ENCODE results near the gene SERINC2. TPM values are rescaled to one million over a fixed set of nuclear protein-coding genes. Genes with fewer than 3 reads are reported as not detected.
A peak's percentile ranks its signal among the peaks of the same experiment; 100 is the strongest.

The SERINC2 gene
- total RNA-seq, 2 experiments from 2014 or later, result 0.16 TPM; not detected in 1

DNA sequence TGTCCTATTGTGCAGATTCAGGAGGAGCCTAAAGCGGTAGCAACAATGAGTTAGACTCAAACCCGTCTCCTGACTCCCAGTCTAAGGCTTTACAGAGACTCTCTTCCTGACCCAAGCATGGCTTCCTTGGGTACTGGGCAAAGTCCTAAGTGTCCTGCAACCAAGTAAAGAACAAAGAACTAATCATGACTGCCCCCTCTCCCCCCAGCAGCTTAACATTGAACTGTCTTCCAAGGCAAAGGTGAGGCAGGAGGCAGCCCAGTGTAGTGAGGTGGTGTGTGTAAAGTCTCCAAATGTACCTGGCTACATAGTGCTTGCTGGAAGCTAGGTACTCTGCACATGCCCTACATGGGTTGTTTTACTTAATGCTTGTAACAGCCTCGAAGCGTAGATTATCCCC is 42.4 kb upstream of the SERINC2 start:
- Mint-ChIP-seq H3K27ac (no peak overlapping the region), H3K4me3 (no peak overlapping the region), H3K27me3 (no peaks in the 10 kb centered on the region), H3K36me3 (ENCODE audit: low read depth) (peaks cover 4% of the 10 kb centered on the region), H3K4me1 (ENCODE audit: low read depth) (peaks cover 9% of the 10 kb centered on the region), H3K9me3 (no peaks in the 10 kb centered on the region)
- intact Hi-C loops (cut with micrococcal nuclease), result no loop called here
- ChIA-PET POLR2A (interaction anchor here (1.1 kb wide), 1 partner anchor 74 kb away, joined by 4 read pairs; the partner anchor contains the start of genes SNRNP40 and ZCCHC17), CTCF (interaction anchor here (1.0 to 4.7 kb wide), 2 partner anchors 25 to 178 kb away, joined by 4 to 33 read pairs; no protein-coding TSS in a partner anchor)
- TF ChIP-seq, protein P1, sequence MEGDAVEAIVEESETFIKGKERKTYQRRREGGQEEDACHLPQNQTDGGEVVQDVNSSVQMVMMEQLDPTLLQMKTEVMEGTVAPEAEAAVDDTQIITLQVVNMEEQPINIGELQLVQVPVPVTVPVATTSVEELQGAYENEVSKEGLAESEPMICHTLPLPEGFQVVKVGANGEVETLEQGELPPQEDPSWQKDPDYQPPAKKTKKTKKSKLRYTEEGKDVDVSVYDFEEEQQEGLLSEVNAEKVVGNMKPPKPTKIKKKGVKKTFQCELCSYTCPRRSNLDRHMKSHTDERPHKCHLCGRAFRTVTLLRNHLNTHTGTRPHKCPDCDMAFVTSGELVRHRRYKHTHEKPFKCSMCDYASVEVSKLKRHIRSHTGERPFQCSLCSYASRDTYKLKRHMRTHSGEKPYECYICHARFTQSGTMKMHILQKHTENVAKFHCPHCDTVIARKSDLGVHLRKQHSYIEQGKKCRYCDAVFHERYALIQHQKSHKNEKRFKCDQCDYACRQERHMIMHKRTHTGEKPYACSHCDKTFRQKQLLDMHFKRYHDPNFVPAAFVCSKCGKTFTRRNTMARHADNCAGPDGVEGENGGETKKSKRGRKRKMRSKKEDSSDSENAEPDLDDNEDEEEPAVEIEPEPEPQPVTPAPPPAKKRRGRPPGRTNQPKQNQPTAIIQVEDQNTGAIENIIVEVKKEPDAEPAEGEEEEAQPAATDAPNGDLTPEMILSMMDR (IDR thresholded peaks at IDR 0.05), result no peak
- DNase-seq (no peak), ATAC-seq (no peak)

DNA sequence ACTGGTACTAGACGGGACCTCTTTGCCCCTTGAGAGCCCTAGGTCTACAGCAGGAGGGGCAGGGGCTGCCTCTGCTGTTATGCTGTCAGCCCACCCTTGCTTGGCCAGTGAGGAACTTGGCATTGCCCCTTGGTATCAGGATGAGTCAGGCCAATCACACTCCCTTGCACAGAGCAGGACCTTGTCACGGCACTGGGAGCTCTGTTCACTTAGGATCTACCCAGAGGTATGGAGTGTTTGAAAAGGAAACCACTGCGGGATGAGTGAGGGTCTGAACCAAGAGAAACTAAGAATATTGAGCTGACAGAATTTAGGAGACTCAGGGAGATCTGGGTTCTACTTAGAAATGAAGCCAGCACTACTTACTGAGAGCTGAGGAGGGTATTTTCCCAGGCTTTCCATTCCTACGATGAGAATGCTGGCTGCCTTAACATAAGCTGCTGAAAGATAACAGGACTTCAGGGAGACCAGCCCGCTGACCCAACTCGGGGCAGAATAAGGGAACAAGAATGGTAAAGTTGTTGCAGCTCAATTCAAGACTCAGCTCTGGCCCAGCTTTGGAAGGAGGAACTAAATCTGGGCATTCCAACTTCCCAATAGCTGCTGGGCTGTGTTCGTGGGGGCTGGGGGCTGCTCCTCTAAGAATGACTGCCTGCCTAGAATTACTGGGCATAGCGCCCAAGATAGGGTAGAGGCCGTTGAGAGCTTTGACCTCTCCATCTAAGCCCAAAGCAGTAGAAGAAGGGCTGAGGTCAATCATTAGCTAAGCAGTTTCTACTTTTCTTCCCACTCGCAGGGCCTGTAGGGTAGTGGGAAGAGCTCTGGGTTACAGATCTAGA is 41.7 kb upstream of the SERINC2 start:
- H3K9me3 Mint-ChIP-seq, result no peaks in the 10 kb centered on the region
- ATAC-seq (no peak), DNase-seq (no peak)
- no peak overlapping the region for H3K4me3 Mint-ChIP-seq
- no peaks in the 10 kb centered on the region for H3K36me3 Mint-ChIP-seq (ENCODE audit: low read depth)
- no peak overlapping the region for H3K27ac Mint-ChIP-seq
- ChIA-PET CTCF (interaction anchor here (4.7 kb wide), 1 partner anchor 24 kb away, joined by 33 read pairs; no protein-coding TSS in a partner anchor), POLR2A (interaction anchor here (1.1 kb wide), 1 partner anchor 75 kb away, joined by 4 read pairs; the partner anchor contains the start of genes SNRNP40 and ZCCHC17)
- no peaks in the 10 kb centered on the region for H3K27me3 Mint-ChIP-seq
- TF ChIP-seq, protein P1 (IDR thresholded peaks at IDR 0.05), result no peak
- intact Hi-C loops (cut with micrococcal nuclease), result no loop called here
- peaks cover 9% of the 10 kb centered on the region for H3K4me1 Mint-ChIP-seq (ENCODE audit: low read depth)

DNA sequence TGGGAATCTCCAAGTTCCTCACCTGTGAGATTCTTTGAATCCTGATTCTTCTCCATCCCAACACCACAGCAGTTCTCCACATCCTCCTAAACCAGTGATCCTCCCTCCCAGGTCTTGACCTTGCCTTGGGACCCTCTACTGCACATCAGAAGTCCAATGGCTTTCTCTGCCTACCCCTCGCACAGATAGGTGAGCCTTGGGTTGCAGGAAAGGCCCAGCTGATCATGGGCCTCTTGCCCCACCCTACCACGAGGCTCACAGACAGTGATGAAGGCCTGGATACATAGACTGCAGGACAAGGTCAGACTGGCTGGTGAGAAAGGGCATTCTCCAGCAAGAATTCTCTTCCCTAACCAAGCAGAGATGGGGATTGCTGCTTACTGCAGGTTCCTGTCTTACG is 41.0 kb upstream of the SERINC2 start:
- H3K4me1 Mint-ChIP-seq (ENCODE audit: low read depth), result peaks cover 9% of the 10 kb centered on the region
- ChIA-PET POLR2A (no interaction called here), CTCF (interaction anchor here (4.7 kb wide), 1 partner anchor 23 kb away, joined by 33 read pairs; no protein-coding TSS in a partner anchor)
- no peaks in the 10 kb centered on the region for H3K27me3 Mint-ChIP-seq
- H3K36me3 Mint-ChIP-seq (ENCODE audit: low read depth), result no peaks in the 10 kb centered on the region
- intact Hi-C loops (cut with micrococcal nuclease), result no loop called here
- H3K27ac Mint-ChIP-seq, result no peak overlapping the region
- DNase-seq (no peak), ATAC-seq (no peak)
- TF ChIP-seq, protein P1 (IDR thresholded peaks at IDR 0.05), result no peak
- no peak overlapping the region for H3K4me3 Mint-ChIP-seq
- H3K9me3 Mint-ChIP-seq, result no peaks in the 10 kb centered on the region

DNA sequence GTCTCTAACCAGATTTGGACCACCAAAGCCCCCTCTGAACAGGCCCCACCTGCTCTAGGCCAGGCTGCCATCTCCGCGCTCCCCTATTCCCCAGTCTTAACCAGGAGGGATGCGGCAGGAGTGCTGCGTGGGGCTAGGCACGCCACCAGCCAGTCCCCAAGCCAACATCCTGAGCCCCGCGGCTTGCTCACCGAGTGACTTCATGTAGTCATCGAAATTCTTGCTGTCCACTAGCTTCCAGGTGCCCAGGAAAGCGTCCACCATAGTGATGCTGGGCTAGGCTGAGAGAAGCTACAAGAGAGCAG is 40.3 kb upstream of the SERINC2 start:
- Mint-ChIP-seq H3K27ac (no peak overlapping the region), H3K4me1 (ENCODE audit: low read depth) (peaks cover 9% of the 10 kb centered on the region), H3K9me3 (no peaks in the 10 kb centered on the region), H3K36me3 (ENCODE audit: low read depth) (no peaks in the 10 kb centered on the region), H3K27me3 (no peaks in the 10 kb centered on the region), H3K4me3 (peak overlapping the region; percentile 67)
- intact Hi-C loops (cut with micrococcal nuclease), result no loop called here
- ChIA-PET CTCF (interaction anchor here (1.4 to 4.7 kb wide), 3 partner anchors 23 to 176 kb away, joined by 5 to 33 read pairs (median 9); no protein-coding TSS in a partner anchor), POLR2A (no interaction called here)
- DNase-seq (no peak), ATAC-seq (no peak)
- TF ChIP-seq, protein P1 (IDR thresholded peaks at IDR 0.05), result no peak

All from activated CD8-positive, alpha-beta T cell treated with anti-CD3 and anti-CD28 coated beads for 36 hours (primary cell).